ENCODE data around the gene PHF21B. TPM values are rescaled to one million over a fixed set of nuclear protein-coding genes. Genes with fewer than 3 reads are reported as not detected.

Gene PHF21B
- total and polyA plus RNA-seq, 2 of the 8 experiments (the other 6 are each of a cell fraction or from before 2014, with no cell fraction given), result 19.3 to 68.1 TPM

DNA sequence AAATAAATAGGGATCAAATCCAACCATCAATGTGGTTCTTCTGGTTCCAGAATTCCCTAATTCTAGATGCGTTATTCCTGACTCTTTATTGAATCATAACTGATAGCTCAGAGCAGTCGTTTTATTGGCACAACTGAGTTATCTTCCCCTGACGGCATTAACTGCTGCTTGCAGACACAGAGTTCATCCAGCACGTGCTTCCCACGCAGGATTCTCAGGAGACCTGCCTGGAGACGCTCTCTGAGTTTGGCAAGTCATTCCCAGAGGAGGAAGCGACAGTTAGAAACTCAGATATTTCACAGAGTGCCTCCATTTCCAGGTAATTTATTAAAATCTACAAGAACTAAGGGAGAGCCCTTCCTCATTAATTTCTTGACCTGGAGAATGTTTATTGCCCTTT lies 35.4 kb upstream of the PHF21B start:
- H3K9ac ChIP-seq (replicated peaks in 1 of 4; ENCODE audit: extremely low read depth in 1 of 4, low read depth in 3 of 4, low read length in 3 of 4), result no peak overlapping the region
- POLR2A ChIA-PET (ENCODE audit: partially characterized antibody), result no interaction called here
- no peak overlapping the region for H3K56ac ChIP-seq (replicated peaks; ENCODE audit: insufficient read length, low read depth, low read length)
- WGBS, 2 experiments (ENCODE audit: extremely low coverage in 1 of 2, insufficient coverage in 1 of 2, insufficient read length in 1 of 2, insufficient replicate concordance in 2 of 2, low coverage in 1 of 2, low lambda C conversion rate in 2 of 2, missing lambda C conversion rate in 1 of 2), result 92% methylated on average over 7 of the region's 7 CpGs; no CpG with 5 or more reads in 1 of the 2 experiments
- no peak overlapping the region for H3K4me2 ChIP-seq (ENCODE audit: insufficient read depth in 1 of 2, low read depth in 2 of 2, low read length in 2 of 2)
- no peak overlapping the region for H2BK5ac ChIP-seq (ENCODE audit: low read depth, low read length)
- H3K9me3 ChIP-seq (ENCODE audit: insufficient read depth in 2 of 2, low read depth in 1 of 2, low read length in 1 of 2), result peaks cover 3 to 6% of the 10 kb centered on the region in 2 experiments; a peak in 2 of 4 replicates
- H4K91ac ChIP-seq (replicated peaks; ENCODE audit: insufficient read length, low read length), result no peak overlapping the region
- CTCF ChIA-PET (ENCODE audit: partially characterized antibody), result no interaction called here
- no peaks in the 10 kb centered on the region for H3K79me2 ChIP-seq (ENCODE audit: control insufficient read depth in 1 of 2, insufficient read depth in 2 of 2, low read length in 2 of 2)
- H3K27ac ChIP-seq (ENCODE audit: low read depth, low read length), result no peak overlapping the region
- no peak overlapping the region for H4K5ac ChIP-seq (ENCODE audit: insufficient read length, low read depth, low read length)
- no peak overlapping the region; the same call in 1 of the 2 replicates for H4K8ac ChIP-seq (ENCODE audit: extremely low read depth, insufficient read depth, low read length)
- H3K14ac ChIP-seq (ENCODE audit: insufficient read length), result no peak overlapping the region
- H4K20me1 ChIP-seq (replicated peaks in 1 of 2; ENCODE audit: control insufficient read depth in 1 of 2, insufficient read depth in 2 of 2, low read length in 2 of 2), result no peaks in the 10 kb centered on the region
- H3K23me2 ChIP-seq (ENCODE audit: low read depth, low read length), result no peaks in the 10 kb centered on the region
- H2BK12ac ChIP-seq (ENCODE audit: low read depth, low read length), result no peak overlapping the region
- no peak overlapping the region for H2BK120ac ChIP-seq (replicated peaks; ENCODE audit: low read depth, low read length)
- DNase-seq (ENCODE audit: low read depth in 1 of 2, low spot score in 2 of 2) (no peak), FAIRE-seq (no peak)
- no peak overlapping the region; the same call in 1 of the 2 replicates for H3K18ac ChIP-seq (ENCODE audit: extremely low read depth, low read length)
- no peak overlapping the region for H3K4me3 ChIP-seq (ENCODE audit: extremely low read depth in 1 of 4, insufficient read depth in 2 of 4, low read depth in 3 of 4, low read length in 4 of 4)
- H3K27me3 ChIP-seq (replicated peaks in 1 of 4; ENCODE audit: control insufficient read depth in 3 of 4, extremely low read depth in 1 of 4, insufficient read depth in 3 of 4, low read length in 3 of 4), result no peaks in the 10 kb centered on the region
- no peak overlapping the region for H2AFZ ChIP-seq (ENCODE audit: low read length)
- peaks cover 0 to 9% (median 3%) of the 10 kb centered on the region in 4 experiments; a peak in 6 of 7 replicates for H3K4me1 ChIP-seq (replicated peaks in 1 of 4; ENCODE audit: control insufficient read depth in 3 of 4, insufficient read depth in 4 of 4, low read length in 3 of 4)
- no peak overlapping the region for H3K23ac ChIP-seq (ENCODE audit: insufficient read length)
- H3K79me1 ChIP-seq (ENCODE audit: low read depth, low read length), result no peaks in the 10 kb centered on the region; the same call in 1 of the 2 replicates
- H2BK15ac ChIP-seq (ENCODE audit: low read length), result no peak overlapping the region
- no peak overlapping the region for H3K4ac ChIP-seq (replicated peaks; ENCODE audit: insufficient read length, low read depth, low read length)
- H2AK5ac ChIP-seq (ENCODE audit: low read depth, low read length), result no peak overlapping the region
- no peaks in the 10 kb centered on the region for H3K36me3 ChIP-seq (ENCODE audit: control insufficient read depth in 2 of 4, insufficient read depth in 4 of 4, low read length in 3 of 4)
- TF ChIP-seq EGR1 (IDR thresholded peaks at IDR 0.05; ENCODE audit: borderline replicate concordance, low read depth, low read length) (no peak), HDAC2 (IDR thresholded peaks at IDR 0.05; ENCODE audit: borderline replicate concordance in 1 of 2, low read depth in 2 of 2, low read length in 2 of 2) (no peak)
- H2BK20ac ChIP-seq (ENCODE audit: low read length), result no peak overlapping the region

All from H1 (cell line).